ENCODE measurements around the gene ICAM2.

ICAM2 gene

DNA sequence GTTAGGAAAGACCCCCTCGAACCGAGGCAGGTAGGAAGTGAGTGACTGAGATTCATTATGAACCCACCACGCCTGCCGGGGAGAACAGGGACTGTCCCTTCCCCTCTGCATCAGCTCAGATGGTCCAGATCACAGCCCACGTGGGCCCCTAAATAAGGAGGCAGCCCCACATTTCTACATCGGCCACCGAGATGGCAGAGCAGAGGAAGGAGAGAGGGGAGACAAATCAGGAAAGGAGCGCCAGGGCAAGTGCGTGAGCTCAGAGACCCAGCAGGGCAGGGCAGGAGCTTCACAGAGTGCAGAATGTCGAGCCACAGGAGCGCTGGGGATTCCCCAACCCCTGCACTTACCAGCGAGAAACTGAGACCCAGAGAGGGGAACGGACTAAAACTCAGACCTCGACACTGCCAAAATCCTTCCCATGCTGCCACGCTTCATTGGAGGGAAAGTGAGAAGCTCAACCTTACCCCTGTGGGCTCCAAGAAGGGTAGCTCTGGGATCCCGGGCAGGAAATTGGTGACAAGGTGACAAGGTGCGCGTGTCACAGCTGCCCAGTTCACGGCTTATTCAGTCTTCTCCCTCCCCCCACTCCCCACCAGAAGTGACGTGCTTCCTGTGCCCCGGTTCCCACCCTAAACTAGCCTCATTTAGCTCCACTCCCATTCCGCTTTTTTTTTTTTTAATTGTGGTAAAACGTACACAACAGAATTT, at the start of gene ICAM2:
ICAM2 (minus strand) TSS at position 578 of the 711 bp plus-strand sequence. CDS start 13,942 bp downstream, outside the sequence.
- TF ChIP-seq, protein P1, sequence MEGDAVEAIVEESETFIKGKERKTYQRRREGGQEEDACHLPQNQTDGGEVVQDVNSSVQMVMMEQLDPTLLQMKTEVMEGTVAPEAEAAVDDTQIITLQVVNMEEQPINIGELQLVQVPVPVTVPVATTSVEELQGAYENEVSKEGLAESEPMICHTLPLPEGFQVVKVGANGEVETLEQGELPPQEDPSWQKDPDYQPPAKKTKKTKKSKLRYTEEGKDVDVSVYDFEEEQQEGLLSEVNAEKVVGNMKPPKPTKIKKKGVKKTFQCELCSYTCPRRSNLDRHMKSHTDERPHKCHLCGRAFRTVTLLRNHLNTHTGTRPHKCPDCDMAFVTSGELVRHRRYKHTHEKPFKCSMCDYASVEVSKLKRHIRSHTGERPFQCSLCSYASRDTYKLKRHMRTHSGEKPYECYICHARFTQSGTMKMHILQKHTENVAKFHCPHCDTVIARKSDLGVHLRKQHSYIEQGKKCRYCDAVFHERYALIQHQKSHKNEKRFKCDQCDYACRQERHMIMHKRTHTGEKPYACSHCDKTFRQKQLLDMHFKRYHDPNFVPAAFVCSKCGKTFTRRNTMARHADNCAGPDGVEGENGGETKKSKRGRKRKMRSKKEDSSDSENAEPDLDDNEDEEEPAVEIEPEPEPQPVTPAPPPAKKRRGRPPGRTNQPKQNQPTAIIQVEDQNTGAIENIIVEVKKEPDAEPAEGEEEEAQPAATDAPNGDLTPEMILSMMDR (IDR thresholded peaks at IDR 0.05; ENCODE audit: control extremely low read depth, extremely low read depth, low read depth, missing control alignments) = no peak
- DNase-seq (ENCODE audit: extremely low spot score) = peak; percentile 70
- ChIA-PET POLR2A (interaction anchor here (0.6 to 1.5 kb wide), 7 partner anchors 58 to 955 kb away, joined by 3 to 11 read pairs (median 5); partner anchors contain the start of gene CD79B), CTCF (interaction anchor here (0.9 to 6.4 kb wide), 17 partner anchors 10 to 171 kb away, joined by 3 to 71 read pairs (median 5); partner anchors contain the start of genes CD79B and CSHL1)

DNA sequence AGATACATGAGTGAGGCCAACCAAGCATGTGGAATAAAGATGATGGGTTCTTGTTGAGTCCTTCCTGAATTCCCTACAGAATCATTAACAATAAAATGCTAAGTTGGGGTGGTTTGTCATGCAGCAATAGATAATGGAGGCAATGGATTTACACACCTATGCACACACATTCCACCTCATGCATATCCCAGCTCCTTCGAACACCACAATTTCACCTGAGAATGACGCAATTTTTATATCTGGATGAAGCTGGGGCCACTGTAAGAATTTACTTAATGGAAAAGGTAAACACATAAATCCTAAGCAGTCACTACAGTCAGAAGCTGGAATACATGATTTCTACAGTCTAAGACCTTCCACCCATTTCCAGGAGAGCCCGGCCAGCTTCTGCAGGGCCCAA, 49.8 kb upstream of the ICAM2 start:
- ChIA-PET POLR2A (no interaction called here), CTCF (interaction anchor here (1.4 to 3.7 kb wide), 5 partner anchors 9 to 63 kb away, joined by 3 to 15 read pairs (median 4); no protein-coding TSS in a partner anchor)
- DNase-seq (ENCODE audit: extremely low spot score) = no peak
- TF ChIP-seq, protein P1 (IDR thresholded peaks at IDR 0.05; ENCODE audit: control extremely low read depth, extremely low read depth, low read depth, missing control alignments) = no peak

- ChIA-PET CTCF (interaction anchor here (1.2 to 3.7 kb wide), 5 partner anchors 11 to 64 kb away, joined by 3 to 15 read pairs (median 4); no protein-coding TSS in a partner anchor), POLR2A (no interaction called here)
- TF ChIP-seq, protein P1 (IDR thresholded peaks at IDR 0.05; ENCODE audit: control extremely low read depth, extremely low read depth, low read depth, missing control alignments) = no peak
- DNase-seq (ENCODE audit: extremely low spot score) = no peak
Observed at GRCh38 chr17:64069143-64069542, 48.7 kb upstream of the ICAM2 start.

DNA sequence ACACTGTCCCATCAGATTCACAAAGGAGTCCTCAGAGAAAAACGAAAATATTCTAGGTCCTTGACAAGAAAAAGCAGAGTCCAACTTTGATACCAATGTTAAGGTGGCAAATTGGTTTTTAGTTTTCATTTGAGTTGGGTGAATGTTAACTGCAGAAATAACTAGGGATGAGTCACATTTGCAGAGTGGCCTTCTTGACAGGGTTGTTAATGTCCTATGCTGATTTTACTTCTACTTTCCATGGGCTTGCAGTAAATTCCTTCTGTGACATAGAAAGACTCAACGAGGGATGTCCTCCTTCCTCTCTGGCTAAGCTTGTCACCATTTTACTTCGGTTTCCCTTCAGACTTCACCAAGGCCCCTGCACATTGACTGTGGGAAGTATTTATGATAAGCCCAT, 47.2 kb upstream of the ICAM2 start:
- POLR2A ChIA-PET = no interaction called here
- CTCF ChIA-PET = interaction anchor here (2.2 to 8.5 kb wide), 2 partner anchors 11 to 66 kb away, joined by 7 to 115 read pairs; no protein-coding TSS in a partner anchor
- TF ChIP-seq, protein P1 (IDR thresholded peaks at IDR 0.05; ENCODE audit: control extremely low read depth, extremely low read depth, low read depth, missing control alignments) = no peak
- no peak for DNase-seq (ENCODE audit: extremely low spot score)

- ChIA-PET POLR2A (no interaction called here), CTCF (interaction anchor here (1.4 to 8.5 kb wide), 4 partner anchors 11 to 67 kb away, joined by 4 to 115 read pairs (median 11); no protein-coding TSS in a partner anchor)
- no peak for DNase-seq (ENCODE audit: extremely low spot score)
- TF ChIP-seq, protein P1 (IDR thresholded peaks at IDR 0.05; ENCODE audit: control extremely low read depth, extremely low read depth, low read depth, missing control alignments) = no peak
Observed at GRCh38 chr17:64066716-64067115, 46.3 kb upstream of the ICAM2 start.

GRCh38 chr17:64065161-64065560, 44.7 kb upstream of the ICAM2 start:
- ChIA-PET CTCF (interaction anchor here (1.3 to 8.5 kb wide), 12 partner anchors 10 to 69 kb away, joined by 4 to 115 read pairs (median 8); no protein-coding TSS in a partner anchor), POLR2A (no interaction called here)
- no peak for DNase-seq (ENCODE audit: extremely low spot score)
- TF ChIP-seq, protein P1 (IDR thresholded peaks at IDR 0.05; ENCODE audit: control extremely low read depth, extremely low read depth, low read depth, missing control alignments) = no peak

All from GM10248 (cell line).